Testis (tissue), 3 donors: ENCODE measurements around the gene ETV7. TPM values are rescaled to one million over a fixed set of nuclear protein-coding genes. Genes with fewer than 3 reads are reported as not detected.
"Not testable (repeated sequence)": the region's sequence is repeated elsewhere in the genome, so short reads cannot be mapped to it uniquely, and the experiment has no call there.

Experiments used
- DNase-seq: peaks from one replicate; pipeline ENCODE4 v3.0.0-alpha.2; 2019
- H3K27ac ChIP-seq, 2 donors: fragments of 200-600 bp; sonication (generic); one replicate each; pipeline ENCODE4 v1.5.1; 2019
- H3K27me3 ChIP-seq: fragments of 200-600 bp; sonication (generic); one replicate; pipeline ENCODE4 v1.5.1; 2019
- H3K36me3 ChIP-seq: fragments of 200-600 bp; sonication (generic); one replicate; pipeline ENCODE4 v1.5.1; 2017; ENCODE audit warnings: low read depth; ENCODE audit errors: missing control alignments
- H3K4me1 ChIP-seq: fragments of 200-600 bp; sonication (generic); one replicate; pipeline ENCODE4 v1.5.1; 2019
- H3K4me3 ChIP-seq, 2 donors: fragments of 200-600 bp; sonication (generic); one replicate each; pipeline ENCODE4 v1.5.1; 2017 to 2019
- H3K9me3 ChIP-seq: fragments of 200-600 bp; sonication (generic); one replicate; pipeline ENCODE4 v1.5.1; 2017
- CTCF ChIP-seq, 3 experiments: fragments of 450-650 bp in 2 of 3; fragments of 200-600 bp in 1 of 3; sonication (generic) in 1 of 3; IDR thresholded peaks; one replicate each; pipeline ENCODE4 v1.5.1; 2016 to 2019; ENCODE audit warnings: antibody characterized with exemption in 3 of 3, mild to moderate bottlenecking in 2 of 3, moderate library complexity in 1 of 3
- POLR2A ChIP-seq: fragments of 450-650 bp; IDR thresholded peaks from one replicate; pipeline ENCODE4 v1.6.1; 2017; ENCODE audit warnings: antibody characterized with exemption, mild to moderate bottlenecking, moderate library complexity
- WGBS, 2 donors: methylation state at CpG; one replicate each; pipeline ENCODE4 v1.1.5; 2018; 5-methylcytosine and 5-hydroxymethylcytosine counted together
- intact Hi-C: fragments of 100-400 bp; cut with DNase I; formaldehyde crosslinking; loops from one replicate; pipeline ENCODE4 v1.15.1; 2023; ENCODE audit warnings: low total_unique reads
- polyA plus RNA-seq: library from polyadenylated mRNA; stranded (reverse); fragments of 350-450 nt; fragmentation: Illumina TruSeq; extraction: RNeasy Lipid Tissue Mini Kit (QIAGEN cat#74804); gene quantifications from one replicate; pipeline ENCODE4 v1.2.3, GENCODE V29; 2014; ENCODE audit warnings: low read depth, low replicate concordance; ENCODE audit not compliant: insufficient read depth
- total RNA-seq, 2 donors: library from RNA; depleted of rRNA; stranded (reverse); fragments of >200 nt; gene quantifications; one replicate each; pipeline ENCODE4 v1.2.3, GENCODE V29; 2016

ETV7 gene
- total and polyA plus RNA-seq, 3 donors from 2014 or later, result 0.68 to 2.2 (median 1.3) TPM

- Histone ChIP-seq H3K4me3 (no peak overlapping the region), H3K27ac (no peak overlapping the region), H3K4me1 (peaks cover 16% of the 10 kb centered on the region), H3K9me3 (no peaks in the 10 kb centered on the region), H3K27me3 (no peaks in the 10 kb centered on the region), H3K36me3 (no peaks in the 10 kb centered on the region)
- TF ChIP-seq CTCF (IDR thresholded peaks at IDR 0.05) (no peak), POLR2A (no peak)
- intact Hi-C loops, result no loop called here
- DNase-seq, result no peak
- WGBS, 2 donors, result 95 to 99% methylated on average over 11 to 14 of the region's 14 CpGs
Observed at GRCh38 chr6:36368921-36369865, 18.3 kb downstream of the ETV7 start.

GRCh38 chr6:36368421-36368820 is 19.0 kb downstream of the ETV7 start:
- intact Hi-C loops, result no loop called here
- 80 to 90% methylated on average over 1 of the region's 1 CpG for WGBS, 2 donors
- Histone ChIP-seq H3K4me1 (peaks cover 8% of the 10 kb centered on the region), H3K36me3 (no peaks in the 10 kb centered on the region), H3K27me3 (no peaks in the 10 kb centered on the region), H3K9me3 (no peaks in the 10 kb centered on the region), H3K4me3 (no peak overlapping the region), H3K27ac (no peak overlapping the region)
- TF ChIP-seq CTCF (IDR thresholded peaks at IDR 0.05), result no peak
- TF ChIP-seq POLR2A, result no peak
- DNase-seq, result no peak

- DNase-seq, result no peak
- WGBS, 2 donors, result 92% methylated on average over 3 of the region's 3 CpGs
- Histone ChIP-seq H3K27me3 (no peaks in the 10 kb centered on the region), H3K36me3 (no peaks in the 10 kb centered on the region), H3K4me3 (no peak overlapping the region), H3K4me1 (peaks cover 6% of the 10 kb centered on the region), H3K9me3 (no peaks in the 10 kb centered on the region), H3K27ac (no peak overlapping the region)
- TF ChIP-seq CTCF (IDR thresholded peaks at IDR 0.05) (no peak), POLR2A (no peak)
- intact Hi-C loops, result no loop called here
Observed at GRCh38 chr6:36367743-36368142, 19.7 kb downstream of the ETV7 start.

GRCh38 chr6:36364669-36365479 is 22.6 kb downstream of the ETV7 start:
- H3K4me1 ChIP-seq, result peaks cover 11% of the 10 kb centered on the region
- H3K27ac ChIP-seq, result no peak overlapping the region
- no peaks in the 10 kb centered on the region for H3K9me3 ChIP-seq
- TF ChIP-seq CTCF (IDR thresholded peaks at IDR 0.05) (no peak), POLR2A (no peak)
- no peaks in the 10 kb centered on the region for H3K27me3 ChIP-seq
- intact Hi-C loops, result no loop called here
- H3K4me3 ChIP-seq, result peak overlapping the region in 1 of 2 donors; percentile 7
- DNase-seq, result peak; percentile 45
- 44 to 51% methylated on average over 9 to 19 of the region's 19 CpGs for WGBS, 2 donors
- no peaks in the 10 kb centered on the region for H3K36me3 ChIP-seq

- H3K36me3 ChIP-seq, DNase-seq, H3K27me3 ChIP-seq, H3K9me3 ChIP-seq, H3K27ac ChIP-seq, intact Hi-C loops: not testable (repeated sequence)
- Histone ChIP-seq H3K4me1 (peaks cover 18% of the 10 kb centered on the region), H3K4me3 (peak overlapping the region; percentile 7 to 15)
- 55 to 81% methylated on average over 11 to 34 of the region's 34 CpGs for WGBS, 2 donors
Observed at GRCh38 chr6:36364061-36364635, 23.3 kb downstream of the ETV7 start.

GRCh38 chr6:36363371-36363752 is 24.1 kb downstream of the ETV7 start:
- H3K27ac ChIP-seq, DNase-seq, intact Hi-C loops, H3K27me3 ChIP-seq, H3K4me3 ChIP-seq, H3K9me3 ChIP-seq, H3K36me3 ChIP-seq: not testable (repeated sequence)
- H3K4me1 ChIP-seq, result peaks cover 26% of the 10 kb centered on the region
- WGBS, 2 donors, result 67 to 78% methylated on average over 13 of the region's 13 CpGs
